Upper lobe of right lung (tissue), 1 donor: ENCODE measurements around the gene TSPAN5. TPM values are rescaled to one million over a fixed set of nuclear protein-coding genes. Genes with fewer than 3 reads are reported as not detected.

ENCODE experiments used
- ATAC-seq: fragments of 200-7000 bp; cut with Tn5 transposase; one replicate; pipeline ENCODE4 v1.9.1; 2020; ENCODE audit warnings: mild to moderate bottlenecking, moderate library complexity
- DNase-seq: peaks from one replicate; pipeline ENCODE4 v3.0.0-alpha.2; 2020
- H3K27ac ChIP-seq: fragments of 200-600 bp; one replicate; pipeline ENCODE4 v1.8.0; 2022
- H3K27me3 ChIP-seq: fragments of 200-600 bp; one replicate; pipeline ENCODE4 v1.8.0; 2022; ENCODE audit warnings: mild to moderate bottlenecking
- H3K36me3 ChIP-seq: fragments of 200-600 bp; one replicate; pipeline ENCODE4 v1.8.0; 2022
- H3K4me1 ChIP-seq: fragments of 200-600 bp; one replicate; pipeline ENCODE4 v1.8.0; 2022
- H3K4me3 ChIP-seq: fragments of 200-600 bp; one replicate; pipeline ENCODE4 v1.8.0; 2022; ENCODE audit warnings: mild to moderate bottlenecking
- H3K9me3 ChIP-seq: fragments of 200-600 bp; one replicate; pipeline ENCODE4 v1.8.0; 2022
- CTCF ChIP-seq: fragments of 200-600 bp; IDR thresholded peaks from one replicate; pipeline ENCODE4 v1.8.0; 2022; ENCODE audit warnings: antibody characterized with exemption
- intact Hi-C: fragments of 100-400 bp; cut with DNase I; formaldehyde crosslinking; loops from one replicate; pipeline ENCODE4 v1.11.0; 2022
- total RNA-seq: library from RNA; stranded (reverse); fragmentation: NEBNext Ultra II Directional; extraction: Animal tissue kit (Norgen Biotek cat#: 25700); gene quantifications from one replicate; pipeline ENCODE4 v1.2.1, GENCODE V29; 2021
- donor health status: DM: no; HTN: yes; CAD: no; lungs with severe emphysema.

TSPAN5 gene
- total RNA-seq, 1 donor from 2014 or later, result 6.9 TPM

GRCh38 chr4:98522636-98523395 is 135.6 kb downstream of the TSPAN5 start:
- TF ChIP-seq CTCF, result no peak
- DNase-seq (no peak), ATAC-seq (no peak)
- intact Hi-C loops, result no loop called here
- no peaks in the 10 kb centered on the region for H3K27me3 ChIP-seq
- H3K9me3 ChIP-seq, result no peaks in the 10 kb centered on the region
- H3K4me3 ChIP-seq, result no peak overlapping the region
- no peak overlapping the region for H3K27ac ChIP-seq
- no peaks in the 10 kb centered on the region for H3K36me3 ChIP-seq
- no peaks in the 10 kb centered on the region for H3K4me1 ChIP-seq

GRCh38 chr4:98522062-98522461 is 136.3 kb downstream of the TSPAN5 start:
- H3K36me3 ChIP-seq, result no peaks in the 10 kb centered on the region
- no peak for DNase-seq
- no peak overlapping the region for H3K4me3 ChIP-seq
- intact Hi-C loops, result no loop called here
- TF ChIP-seq CTCF, result no peak
- H3K9me3 ChIP-seq, result no peaks in the 10 kb centered on the region
- ATAC-seq, result no peak
- no peaks in the 10 kb centered on the region for H3K4me1 ChIP-seq
- no peaks in the 10 kb centered on the region for H3K27me3 ChIP-seq
- H3K27ac ChIP-seq, result no peak overlapping the region

DNA sequence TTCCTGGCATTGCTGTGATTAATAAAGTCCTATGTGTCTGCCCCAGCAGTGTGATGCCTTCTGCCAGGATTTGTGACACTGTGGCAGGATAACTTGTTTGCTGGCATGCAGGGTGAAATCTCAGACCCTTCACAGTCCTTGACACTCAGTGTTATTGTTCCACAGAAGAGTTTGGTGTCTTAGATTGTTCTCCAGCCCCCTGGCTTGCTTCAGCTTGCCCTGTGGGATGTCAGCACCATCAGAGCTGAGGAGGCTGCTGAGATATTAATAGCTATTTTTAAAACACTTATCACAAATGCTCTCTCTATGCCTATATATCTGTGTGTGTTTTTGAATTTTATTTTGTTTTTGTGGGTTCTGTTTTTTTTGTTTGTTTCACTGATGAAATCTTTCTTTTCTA is 136.9 kb downstream of the TSPAN5 start:
- Histone ChIP-seq H3K27me3 (no peaks in the 10 kb centered on the region), H3K36me3 (no peaks in the 10 kb centered on the region), H3K4me1 (no peaks in the 10 kb centered on the region), H3K9me3 (no peaks in the 10 kb centered on the region), H3K4me3 (no peak overlapping the region), H3K27ac (no peak overlapping the region)
- no peak for TF ChIP-seq CTCF
- intact Hi-C loops, result no loop called here
- ATAC-seq (no peak), DNase-seq (no peak)

- ATAC-seq, result no peak
- Histone ChIP-seq H3K36me3 (no peaks in the 10 kb centered on the region), H3K9me3 (no peaks in the 10 kb centered on the region), H3K27ac (no peak overlapping the region), H3K4me3 (no peak overlapping the region), H3K4me1 (no peaks in the 10 kb centered on the region), H3K27me3 (no peaks in the 10 kb centered on the region)
- TF ChIP-seq CTCF, result no peak
- intact Hi-C loops, result no loop called here
- no peak for DNase-seq
Measured at GRCh38 chr4:98519268-98519977, 139.0 kb downstream of the TSPAN5 start.

DNA sequence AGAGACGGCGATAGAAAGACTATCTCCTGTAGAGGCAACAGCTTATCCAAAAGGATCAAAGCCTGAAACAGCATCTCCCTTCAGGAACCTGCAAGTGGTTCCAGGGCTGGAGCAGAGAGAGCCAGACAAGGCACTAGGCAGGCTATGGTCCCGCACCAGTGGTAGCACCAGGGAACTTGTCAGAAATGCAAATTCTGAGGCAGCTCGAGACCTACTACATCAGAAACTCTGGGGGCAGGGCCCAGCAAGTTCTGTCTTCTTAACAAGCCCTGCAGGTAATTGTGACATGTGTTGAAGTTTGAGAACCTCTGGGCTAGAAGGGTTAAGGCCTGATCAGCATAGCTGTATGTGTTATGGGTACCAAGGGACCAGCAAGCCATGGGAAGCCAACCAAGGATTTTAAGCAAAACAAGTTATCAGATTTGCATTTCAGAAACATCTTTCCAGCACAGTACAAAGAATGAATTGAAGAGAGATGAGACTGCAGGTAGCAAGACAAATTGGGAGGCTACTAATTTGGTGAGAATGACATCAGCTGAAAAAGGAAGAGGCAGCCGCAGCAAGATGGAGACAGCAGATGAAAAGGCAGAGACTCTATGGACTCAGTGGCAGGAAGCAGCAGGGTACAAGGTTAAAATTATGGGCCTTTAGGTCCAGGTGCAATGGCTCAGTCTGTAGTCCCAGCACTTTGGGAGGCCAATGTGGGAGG is 139.7 kb downstream of the TSPAN5 start:
- Histone ChIP-seq H3K27me3 (no peaks in the 10 kb centered on the region), H3K27ac (no peak overlapping the region), H3K4me1 (no peaks in the 10 kb centered on the region), H3K4me3 (no peak overlapping the region), H3K9me3 (no peaks in the 10 kb centered on the region), H3K36me3 (no peaks in the 10 kb centered on the region)
- no peak for DNase-seq
- no peak for ATAC-seq
- TF ChIP-seq CTCF, result no peak
- intact Hi-C loops, result no loop called here
